ENCODE measurements around the gene KRT14.
"Not testable (repeated sequence)": the region's sequence is repeated elsewhere in the genome, so short reads cannot be mapped to it uniquely, and the experiment has no call there.

KRT14 gene

DNA sequence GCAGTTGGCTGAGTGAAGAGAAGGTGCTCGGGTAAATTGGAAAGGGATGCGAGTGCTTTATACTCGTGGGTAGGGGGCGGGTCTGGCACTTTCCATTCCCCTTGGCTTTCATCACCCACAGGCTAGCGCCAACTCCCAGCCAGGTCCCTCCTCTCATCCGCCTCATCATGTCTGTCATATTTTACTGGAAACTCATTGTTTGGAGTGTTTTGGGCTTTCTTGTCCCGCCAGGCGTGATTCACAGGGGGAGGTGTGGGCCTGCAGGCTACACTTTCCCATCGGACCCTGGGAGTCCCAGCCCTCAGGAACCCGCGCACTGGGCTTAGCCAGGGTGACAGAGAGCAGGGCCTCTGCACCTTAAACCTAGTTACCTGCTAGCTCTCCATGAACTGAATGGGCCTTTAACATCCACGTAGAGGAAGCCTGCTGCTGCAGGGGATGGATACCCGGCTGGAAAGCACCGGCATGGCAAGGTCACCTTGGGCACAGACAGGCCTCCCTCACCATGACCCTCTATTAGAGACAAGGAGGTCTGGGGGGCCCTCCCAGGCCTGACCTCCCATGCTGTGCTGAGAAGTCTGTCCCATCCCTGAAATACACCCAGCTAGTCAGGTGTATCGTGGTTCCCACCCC lies at the start of gene KRT14:
Gene KRT14, minus strand, starts transcription at position 33 of the 633 bp plus-strand sequence. CDS start 61 bp downstream, outside the sequence.
- DNase-seq (ENCODE audit: low spot score): no peak

DNA sequence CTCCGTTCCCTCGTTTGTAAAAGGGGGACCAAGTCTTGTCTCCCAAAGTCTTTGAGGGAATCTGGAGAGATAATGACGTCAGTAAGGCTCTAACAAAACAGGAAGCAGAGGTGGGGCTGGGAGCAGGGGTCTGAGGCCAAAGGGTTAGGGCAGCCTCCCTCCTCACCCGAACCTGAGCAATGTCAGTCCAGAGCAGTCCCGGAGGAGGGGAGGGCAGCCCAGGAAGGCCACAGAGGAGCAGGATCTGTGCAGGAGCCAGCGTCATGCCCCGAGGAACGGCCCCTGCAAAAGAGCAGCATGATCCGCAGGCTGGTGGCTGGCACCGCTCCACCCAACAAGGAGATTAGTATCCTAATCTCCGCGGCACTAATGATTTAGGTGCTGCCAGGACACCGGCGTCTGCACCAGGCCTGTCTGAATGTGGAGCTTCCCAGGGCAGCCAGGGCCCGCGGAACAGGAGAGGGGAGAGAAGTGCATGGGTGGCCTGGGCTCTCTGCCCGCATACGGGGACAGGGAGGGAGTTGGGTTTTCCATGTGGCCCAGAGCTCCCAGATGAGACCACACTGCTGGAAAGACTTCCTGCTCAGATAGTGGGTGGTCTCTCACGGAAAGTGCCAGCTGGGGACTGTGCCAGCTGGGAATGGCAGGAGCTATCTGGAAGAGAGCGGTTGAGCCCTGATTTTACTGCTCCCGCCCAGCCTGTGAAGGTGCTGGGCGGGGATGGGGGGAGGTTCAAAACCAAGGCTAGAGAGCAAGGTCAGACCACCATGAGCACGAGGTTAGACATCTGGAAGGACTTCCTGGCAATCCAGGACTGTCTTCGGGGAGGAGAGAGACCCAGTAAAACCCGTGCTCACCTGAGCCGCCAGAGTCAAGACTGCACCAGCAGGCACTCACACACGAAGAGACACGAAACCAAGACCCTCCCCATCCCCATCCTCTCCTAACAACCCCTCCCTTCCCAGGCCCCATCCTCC lies 48.7 kb upstream of the KRT14 start:
- DNase-seq (ENCODE audit: low spot score): no peak

DNA sequence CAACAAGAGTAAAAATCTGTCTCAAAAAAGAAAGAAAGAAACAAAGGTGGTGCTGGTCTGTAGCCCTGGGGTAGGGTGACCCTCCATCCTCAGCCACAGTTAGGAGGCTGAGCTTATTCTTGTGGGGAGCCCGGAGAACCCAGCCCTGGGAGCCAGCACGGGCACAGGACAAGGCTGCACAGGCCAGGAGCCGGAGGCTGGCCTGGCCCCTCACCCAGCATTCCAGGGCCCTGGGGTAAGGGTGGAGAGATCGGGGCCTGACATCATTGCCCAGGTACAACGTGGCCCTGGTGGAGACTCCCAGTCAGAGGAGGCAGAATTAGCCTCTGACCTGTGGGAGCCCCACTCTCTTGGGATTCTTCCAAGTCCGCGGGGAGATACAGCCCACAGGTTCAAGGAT lies 47.9 kb upstream of the KRT14 start:
- no peak for DNase-seq (ENCODE audit: low spot score)

DNA sequence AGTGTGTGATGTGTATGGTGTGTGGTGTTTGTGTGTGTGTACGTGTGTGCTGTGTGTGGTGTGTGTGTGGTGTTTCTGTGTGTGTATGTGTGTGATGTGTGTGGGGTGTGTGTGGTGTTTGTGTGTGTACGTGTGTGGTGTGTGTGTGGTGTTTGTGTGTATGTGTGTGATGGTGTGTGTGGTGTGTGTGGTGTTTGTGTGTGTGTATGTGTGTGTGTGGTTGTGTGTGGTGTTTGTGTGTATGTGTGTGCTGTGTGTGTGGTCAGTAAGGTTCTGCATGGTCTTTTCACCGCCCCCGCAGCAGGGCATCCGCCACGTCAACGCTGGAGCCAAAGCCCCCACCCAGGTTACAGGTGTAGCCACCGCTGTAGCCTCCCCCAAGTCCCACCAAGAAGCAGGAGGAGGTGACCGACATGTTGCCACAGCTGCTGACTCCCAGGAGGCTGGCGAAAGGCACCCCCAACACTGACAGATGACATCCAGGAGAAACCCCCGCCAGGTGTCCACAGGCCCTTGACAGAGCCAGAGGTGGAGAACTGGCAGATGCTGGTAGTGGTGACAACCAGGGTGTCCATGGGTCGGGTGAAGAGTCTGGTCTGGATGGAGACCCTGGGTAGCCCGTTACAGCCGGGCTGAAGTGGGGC lies 47.0 kb upstream of the KRT14 start:
- DNase-seq (ENCODE audit: low spot score): no peak

DNA sequence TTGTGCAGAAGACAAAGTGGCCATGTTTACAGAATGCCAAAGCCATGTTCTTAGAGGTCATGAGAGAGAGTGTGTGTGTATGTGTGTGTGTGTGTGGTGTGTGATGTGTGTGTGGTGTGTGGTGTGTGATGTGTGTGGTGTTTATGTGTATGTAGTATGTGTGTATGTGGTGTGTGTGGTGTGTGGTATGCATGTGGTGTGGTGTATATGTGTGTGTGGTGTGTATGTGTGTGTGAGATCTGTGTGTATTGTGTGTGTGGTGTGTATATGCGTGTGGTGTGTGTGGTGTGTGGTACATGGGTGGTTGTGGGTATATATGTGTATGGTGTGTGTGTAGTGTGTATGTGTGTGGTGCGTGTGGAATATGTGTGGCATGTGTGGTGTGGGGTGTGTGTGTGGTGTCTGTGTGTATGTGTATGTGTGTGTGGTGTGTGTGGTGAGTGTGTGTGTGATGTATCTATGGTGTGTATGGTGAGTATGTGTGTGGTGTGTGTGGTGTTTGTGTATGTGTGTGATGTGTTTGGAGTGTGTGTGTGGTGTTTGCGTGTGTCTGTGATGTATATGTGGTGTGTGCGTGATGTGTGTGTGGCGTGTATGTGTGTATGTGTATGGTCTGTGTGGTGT lies 45.9 kb upstream of the KRT14 start:
- no peak for DNase-seq (ENCODE audit: low spot score)

DNA sequence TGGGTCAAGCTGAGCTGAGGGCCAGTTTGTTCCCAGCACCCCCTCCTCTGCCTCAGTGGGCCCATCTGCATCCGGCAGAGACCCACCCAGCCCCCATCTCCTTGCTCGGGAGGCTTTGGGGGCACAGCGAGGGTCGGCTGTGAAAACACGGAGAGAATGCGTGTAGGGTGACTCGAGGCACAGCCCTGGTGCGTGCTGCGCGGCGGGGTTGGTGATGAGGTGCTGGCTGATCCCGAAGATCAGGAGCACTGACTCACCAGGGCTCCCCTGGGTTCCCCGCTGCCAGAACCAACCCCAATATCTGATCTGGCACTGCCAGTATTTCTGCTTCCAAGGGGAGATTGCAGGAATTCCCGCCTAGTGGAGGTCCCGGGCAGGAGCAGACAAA lies 45.2 kb upstream of the KRT14 start:
- no peak for DNase-seq (ENCODE audit: low spot score)

DNA sequence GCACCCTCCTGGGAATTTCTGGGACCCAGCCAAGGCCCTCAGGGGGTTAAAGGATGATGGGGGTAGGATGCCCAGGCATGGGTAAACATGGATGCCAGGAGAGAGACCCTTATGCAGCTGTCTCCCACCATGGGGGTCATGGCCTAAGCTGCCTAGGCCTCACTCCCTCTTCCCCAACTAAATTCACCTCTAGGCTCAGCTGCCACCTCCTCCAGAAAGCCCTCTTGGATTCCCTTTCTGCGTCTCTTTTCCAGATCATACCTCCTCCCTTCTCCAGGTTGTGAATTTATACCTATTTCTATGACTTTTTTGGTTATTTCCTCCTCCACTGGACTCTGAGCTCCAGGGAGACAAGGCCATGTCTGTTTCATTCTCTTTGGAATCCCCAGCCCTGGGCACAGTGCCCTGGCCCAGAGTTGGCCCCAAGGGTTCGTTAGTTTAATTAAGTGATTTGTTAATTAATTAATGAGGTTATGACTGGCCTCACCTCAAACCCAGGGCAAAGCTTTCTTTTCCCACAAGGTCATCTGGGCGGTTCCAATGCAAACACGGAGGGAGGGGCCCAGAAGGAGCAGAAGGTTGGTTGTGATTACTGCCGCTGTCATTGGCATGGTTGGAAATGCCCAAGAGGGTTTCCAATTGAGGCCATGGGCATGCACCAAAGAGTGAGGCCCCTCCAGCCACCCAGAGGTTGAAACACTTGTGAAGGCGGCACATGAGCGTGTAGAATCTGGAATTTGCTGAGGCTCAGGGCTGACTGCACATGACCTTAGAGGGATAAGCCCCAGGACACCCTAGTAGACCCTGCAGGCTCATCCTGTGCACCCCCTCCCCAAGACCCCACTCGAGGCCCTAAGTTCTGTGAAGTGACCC lies 44.6 kb upstream of the KRT14 start:
- DNase-seq (ENCODE audit: low spot score): no peak

DNA sequence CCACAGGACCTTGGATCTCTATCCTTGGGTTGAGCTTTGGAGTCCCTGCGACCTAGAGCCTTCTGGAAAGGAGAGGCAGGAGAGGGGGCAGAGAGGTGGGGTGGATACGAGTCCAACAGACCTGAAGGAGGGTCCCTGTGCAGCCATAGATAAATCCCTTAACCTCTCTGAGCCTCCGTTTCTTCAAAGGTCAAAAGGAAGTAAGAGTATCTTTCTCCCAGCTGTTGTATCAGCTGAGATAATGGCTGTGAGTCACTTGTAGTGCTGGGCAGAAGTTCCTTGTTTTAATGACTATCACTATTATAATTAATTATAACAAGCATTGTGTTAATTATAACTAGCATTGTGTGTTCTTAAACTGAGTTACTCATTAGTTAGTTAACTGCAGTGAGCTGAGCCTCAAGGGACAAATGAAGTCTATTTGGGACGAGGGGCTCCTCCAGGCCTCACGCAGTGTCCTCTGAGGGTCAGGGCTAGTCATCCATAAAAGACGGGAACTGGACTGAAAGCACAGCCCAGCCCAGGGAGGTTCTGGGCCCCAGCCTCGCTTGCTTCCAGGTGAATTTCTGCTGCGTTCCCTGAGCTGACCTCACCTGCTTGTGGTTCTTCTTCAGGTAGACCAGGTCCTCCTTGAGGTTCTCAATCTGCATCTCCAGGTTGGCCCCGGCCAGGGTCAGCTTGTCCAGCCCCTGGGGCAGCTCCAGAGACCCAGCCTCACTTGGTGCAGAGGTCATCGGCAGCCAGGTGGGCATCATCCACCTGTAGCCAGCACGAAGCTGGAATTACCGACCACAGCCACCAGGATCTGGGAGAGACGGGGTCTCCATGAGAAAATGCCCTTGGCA lies 43.4 kb upstream of the KRT14 start:
- no peak for DNase-seq (ENCODE audit: low spot score)

DNA sequence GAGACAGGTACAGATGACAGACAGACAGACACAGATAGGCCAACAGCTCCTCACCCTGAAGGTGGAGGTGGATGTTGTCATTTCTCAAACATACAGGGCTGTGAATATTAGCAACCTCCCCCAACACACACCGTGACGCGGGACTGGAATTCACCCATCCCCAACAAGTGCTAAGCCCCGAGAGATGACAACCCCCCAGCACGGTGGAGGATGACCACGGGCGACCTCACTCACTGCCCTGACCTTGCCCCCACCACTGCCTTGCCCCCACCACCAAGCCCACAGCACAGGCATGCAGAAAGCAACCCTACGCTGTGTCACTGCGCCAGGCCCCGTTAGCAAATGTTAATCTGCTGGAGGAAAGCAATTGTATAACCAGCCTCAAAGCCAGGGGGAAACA lies 42.6 kb upstream of the KRT14 start:
- DNase-seq (ENCODE audit: low spot score): no peak

DNA sequence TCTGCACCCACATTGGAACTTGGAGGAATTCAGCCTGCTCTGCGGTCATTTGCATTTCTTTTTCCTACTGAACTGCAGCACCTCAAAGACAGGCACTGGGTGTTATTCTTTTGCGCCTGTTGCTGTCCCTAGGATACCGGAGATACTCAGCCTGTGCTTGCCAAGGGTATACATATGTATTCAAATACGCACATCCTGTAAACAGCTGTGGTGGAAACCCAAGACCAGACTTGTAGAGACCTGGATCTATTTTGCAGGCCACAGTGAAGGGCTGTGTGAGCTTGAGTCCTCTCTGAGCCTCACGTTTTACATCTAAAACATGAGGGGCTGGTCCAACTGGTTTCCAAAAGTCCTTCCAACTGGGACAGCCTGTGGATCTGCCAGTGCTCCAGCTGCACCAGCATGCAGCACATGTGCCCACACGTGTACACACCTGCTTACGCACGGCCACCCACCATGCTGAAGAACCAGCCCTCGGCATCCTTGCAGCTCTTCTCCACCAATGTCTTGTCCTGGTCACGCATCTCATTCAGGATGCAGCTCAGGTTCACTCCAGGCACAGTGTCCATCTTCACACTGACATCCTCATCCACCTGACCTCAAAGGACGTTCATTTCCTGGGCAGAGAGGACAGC lies 42.0 kb upstream of the KRT14 start:
- DNase-seq (ENCODE audit: low spot score): not testable (repeated sequence)

DNA sequence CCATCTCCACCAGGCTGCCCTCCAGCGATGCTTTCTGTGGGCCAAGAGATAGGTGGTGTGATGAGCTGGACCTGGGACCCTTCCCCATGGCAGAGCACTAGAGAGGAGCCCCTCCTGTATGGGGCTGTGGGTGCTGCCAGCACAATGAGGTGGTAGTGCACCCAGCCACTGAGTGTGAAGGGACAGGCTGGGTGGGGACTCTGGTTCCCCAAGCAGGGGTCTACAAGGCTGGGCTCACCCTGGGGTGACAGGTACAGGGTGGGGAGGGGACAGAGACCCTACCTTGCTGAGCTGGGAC lies 41.3 kb upstream of the KRT14 start:
- not testable (repeated sequence) for DNase-seq (ENCODE audit: low spot score)

DNA sequence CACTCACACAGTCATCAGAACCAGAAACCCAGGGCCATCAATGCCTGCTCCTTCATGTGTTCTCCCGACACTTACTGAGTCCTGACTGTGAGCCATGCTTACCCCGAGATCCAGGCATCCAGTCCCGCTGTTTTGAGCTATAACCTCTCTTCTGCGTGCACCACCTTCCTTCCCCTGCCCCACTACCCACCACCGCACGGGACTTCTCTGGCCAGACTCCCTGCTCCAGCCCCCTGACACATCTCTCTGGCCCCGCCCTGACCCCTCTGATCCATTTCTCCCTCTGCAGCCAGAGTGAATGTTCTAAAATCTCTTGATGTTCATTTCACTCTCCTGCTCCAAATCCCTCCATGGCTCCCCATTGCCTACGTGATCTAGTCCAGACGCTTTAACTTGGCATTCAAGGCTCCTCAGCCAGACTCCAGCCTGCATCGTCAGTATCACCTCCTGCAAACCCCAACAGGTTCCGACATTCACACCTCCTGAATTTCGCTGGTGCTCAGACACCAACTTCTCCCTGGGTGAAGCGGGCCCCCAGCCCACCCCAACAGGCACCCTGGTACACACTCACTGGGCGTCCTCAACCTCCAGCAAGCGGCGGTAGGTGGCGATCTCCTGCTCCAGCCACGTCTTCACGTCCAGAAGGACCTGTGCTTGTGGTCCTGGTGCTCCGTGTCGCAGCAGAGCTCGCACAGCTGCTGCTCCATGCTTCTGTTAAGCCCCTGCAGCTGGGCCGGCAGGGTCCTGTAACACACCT lies 40.8 kb upstream of the KRT14 start:
- no peak for DNase-seq (ENCODE audit: low spot score)

DNA sequence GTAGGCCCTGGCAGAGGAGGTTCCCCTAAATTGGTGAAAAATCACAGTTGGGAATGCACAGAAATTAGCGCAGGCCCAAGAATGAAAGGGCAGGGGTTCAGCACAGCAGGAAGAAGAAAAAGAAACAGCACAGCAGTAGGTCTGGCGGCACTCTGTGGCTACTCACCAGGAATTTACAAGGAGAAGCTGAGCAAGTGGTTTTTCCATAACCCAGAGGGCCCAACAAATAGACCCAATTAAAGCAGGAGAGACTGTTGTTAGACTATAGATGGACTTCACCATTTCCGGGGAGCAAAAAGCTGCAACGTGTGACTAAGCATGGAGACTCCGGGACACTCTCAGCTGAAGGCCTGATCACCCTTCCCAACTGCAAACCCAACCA lies 40.2 kb upstream of the KRT14 start:
- DNase-seq (ENCODE audit: low spot score): not testable (repeated sequence)

DNA sequence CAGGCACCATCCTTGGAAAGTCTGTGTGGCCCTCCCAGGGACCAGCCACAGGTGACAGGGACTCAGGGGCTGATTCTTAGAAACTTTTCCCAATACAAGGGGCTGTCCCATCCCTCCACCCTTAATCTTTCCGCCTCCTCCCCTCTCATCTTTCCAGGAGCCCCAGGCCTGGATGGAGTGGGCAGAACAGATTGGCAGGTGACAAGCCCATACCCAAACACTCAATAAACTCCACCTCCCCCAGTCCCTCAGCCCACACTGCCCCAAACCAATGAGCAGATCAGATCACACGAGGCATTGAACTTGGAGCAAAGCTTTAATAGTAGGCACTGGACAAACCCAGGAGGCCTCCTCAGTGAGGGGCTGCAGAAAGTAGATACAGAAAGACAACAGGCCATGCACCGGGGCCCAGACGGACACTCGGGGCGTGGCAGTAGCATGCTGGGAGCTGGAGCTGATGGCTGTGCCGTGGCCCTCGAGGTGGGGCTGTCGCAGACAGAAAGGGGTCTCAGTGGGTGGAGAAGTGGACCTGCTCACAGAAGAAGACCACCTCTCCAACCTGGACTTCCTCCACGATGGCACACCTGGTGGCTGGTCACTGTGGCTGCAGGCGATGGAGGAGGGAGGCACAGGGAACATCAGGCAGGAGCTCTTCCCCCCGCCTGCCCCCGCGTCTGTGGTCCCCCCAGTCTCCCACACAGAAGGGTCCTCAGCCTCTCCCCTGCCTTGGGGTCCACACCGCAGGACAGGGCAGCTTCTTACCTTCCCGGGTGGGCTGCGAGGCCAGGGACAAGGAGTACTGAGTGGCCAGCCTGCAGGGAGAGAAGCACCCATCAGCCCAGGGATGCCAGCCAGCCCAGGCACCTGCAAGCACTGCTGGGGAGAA lies 39.6 kb upstream of the KRT14 start:
- DNase-seq (ENCODE audit: low spot score): not testable (repeated sequence)

DNA sequence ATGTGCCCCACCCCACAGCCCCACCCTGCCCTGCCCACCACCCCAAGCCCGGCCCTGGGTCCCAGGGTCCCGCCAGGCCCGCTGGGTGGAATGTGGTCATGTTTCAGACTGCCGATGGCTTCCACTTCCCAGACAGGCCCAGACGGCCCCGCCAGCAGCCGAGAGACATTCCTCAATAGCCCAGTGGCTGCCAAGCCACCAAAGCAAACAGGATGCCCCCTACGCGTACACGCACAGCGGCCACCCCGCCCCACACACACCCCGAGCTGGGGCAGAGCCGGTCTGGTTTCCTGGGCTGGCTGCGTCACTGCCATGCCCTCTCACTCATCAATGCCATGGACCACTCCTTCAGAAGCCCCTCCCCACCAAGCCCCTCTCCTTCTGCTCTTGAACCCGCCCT lies 38.9 kb upstream of the KRT14 start:
- no peak for DNase-seq (ENCODE audit: low spot score)

DNA sequence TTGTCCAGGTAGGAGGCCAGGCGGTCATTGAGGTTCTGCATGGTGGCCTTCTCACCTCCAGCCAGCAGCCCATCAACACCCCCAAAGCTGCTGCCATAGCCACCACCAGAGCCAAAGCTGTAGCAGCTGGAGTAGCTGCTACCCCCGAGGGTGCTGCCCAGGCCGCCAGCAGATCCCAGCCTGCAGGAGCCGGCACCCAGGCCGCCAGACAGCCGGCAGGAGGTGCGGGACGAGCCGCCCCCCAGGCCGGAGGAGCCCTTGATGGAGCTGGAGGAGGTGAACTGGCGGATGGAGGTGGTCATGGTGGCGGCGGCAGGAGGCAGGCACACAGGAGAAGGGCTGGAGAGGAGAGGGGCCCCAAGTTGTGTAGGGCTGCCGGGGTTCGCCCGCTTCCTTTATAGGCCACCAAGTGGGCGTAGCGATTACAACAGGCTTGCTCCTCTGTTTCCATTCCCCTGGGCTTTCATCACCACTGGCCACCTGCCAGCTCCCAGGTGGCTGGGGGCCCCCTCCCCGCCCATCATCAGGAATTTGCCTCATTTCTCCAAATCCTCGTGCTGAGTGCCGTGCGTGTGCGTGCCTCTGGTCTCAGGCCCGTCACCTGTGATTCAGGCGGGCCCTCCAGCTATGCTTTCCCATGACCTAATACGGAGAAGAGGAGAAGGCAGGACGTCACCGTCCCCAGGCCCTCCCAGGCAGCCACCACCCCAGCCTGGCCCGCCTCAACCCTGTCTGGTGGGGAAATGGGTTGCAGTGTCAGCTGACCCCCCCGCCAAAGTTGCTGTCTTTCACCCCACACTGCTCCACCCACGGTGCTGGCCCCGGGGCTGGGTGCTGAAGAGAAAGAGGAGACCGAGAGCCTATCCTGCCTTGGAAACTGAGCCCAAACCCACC lies 37.8 kb upstream of the KRT14 start, which contains the start of gene KRT17:
Gene KRT17, minus strand, starts transcription at position 368 of the 894 bp plus-strand sequence. Its CDS starts 66 bp downstream, at position 302.
- no peak for DNase-seq (ENCODE audit: low spot score)

DNA sequence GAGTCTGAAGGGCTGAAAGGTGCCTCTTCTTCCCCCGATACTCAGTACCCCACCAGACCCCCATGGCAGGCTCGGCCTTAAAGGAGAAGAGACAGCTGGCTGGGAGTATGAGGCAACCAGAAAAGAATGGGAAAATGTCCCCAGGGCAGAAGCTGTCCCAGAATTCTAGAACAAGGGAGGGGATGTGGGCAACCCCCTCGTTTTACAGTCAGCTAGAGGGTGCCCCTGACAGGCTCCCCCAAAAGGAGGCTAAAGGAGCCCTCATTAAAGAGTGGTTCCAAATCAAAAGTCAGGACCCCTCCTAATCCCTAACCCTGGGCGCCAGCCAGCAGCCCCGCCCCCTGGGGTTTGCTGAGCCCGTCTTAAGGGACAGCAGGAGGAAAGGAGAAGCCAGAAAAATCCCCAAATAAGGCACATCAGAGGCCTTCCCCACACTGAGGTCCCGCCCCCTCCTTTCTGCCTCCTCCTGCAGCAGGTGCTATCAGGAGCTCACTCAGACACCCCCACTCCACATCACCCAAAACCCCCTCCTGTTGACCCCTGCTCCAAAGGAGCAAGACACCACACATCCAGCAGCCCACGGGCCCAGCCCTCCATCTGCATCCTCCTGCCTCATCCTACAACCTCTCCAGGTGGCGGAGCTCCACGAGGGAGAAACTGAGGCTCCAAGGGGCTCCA lies 36.6 kb upstream of the KRT14 start:
- DNase-seq (ENCODE audit: low spot score): not testable (repeated sequence)
